MM.1S (cell line): ENCODE results near the gene UBE2E2.

Experiments
- DNase-seq: peaks from one replicate; pipeline ENCODE4 v3.0.0-alpha.2; 2015
- H2AFZ ChIP-seq: fragments of 300-600 bp; sonication (generic); 2 replicates; pipeline ENCODE4 v1.6.0; 2016; ENCODE audit warnings: antibody characterized with exemption, low read length
- H3F3A ChIP-seq: fragments of 300-600 bp; sonication (generic); 2 replicates; pipeline ENCODE4 v1.6.1; 2016; ENCODE audit warnings: mild to moderate bottlenecking, antibody characterized with exemption, low read length, moderate library complexity, mixed read lengths; ENCODE audit not compliant: insufficient read depth
- H3K27ac ChIP-seq: fragments of 300-600 bp; sonication (generic); 2 replicates; pipeline ENCODE4 v1.5.1; 2016; ENCODE audit warnings: mild to moderate bottlenecking, low read length
- H3K27me3 ChIP-seq: fragments of 300-600 bp; sonication (generic); replicated peaks from 2 replicates; pipeline ENCODE4 v1.6.0; 2016; ENCODE audit warnings: low read length; ENCODE audit not compliant: insufficient read depth
- H3K36me3 ChIP-seq: fragments of 300-600 bp; sonication (generic); replicated peaks from 2 replicates; pipeline ENCODE4 v1.6.1; 2016; ENCODE audit warnings: mild to moderate bottlenecking, low read length, mixed read lengths; ENCODE audit not compliant: insufficient read depth
- H3K4me1 ChIP-seq: fragments of 300-600 bp; sonication (generic); 2 replicates; pipeline ENCODE4 v1.6.1; 2016; ENCODE audit warnings: low read length, mixed read lengths
- H3K4me2 ChIP-seq: fragments of 300-600 bp; sonication (generic); 2 replicates; pipeline ENCODE4 v1.6.0; 2016; ENCODE audit warnings: low read depth, low read length
- H3K4me3 ChIP-seq: fragments of 300-600 bp; sonication (generic); 2 replicates; pipeline ENCODE4 v1.5.1; 2016; ENCODE audit warnings: low read length, mixed read lengths
- H3K79me2 ChIP-seq: fragments of 300-600 bp; sonication (generic); 2 replicates; pipeline ENCODE4 v1.6.1; 2016; ENCODE audit warnings: mixed run types, low read length, mixed read lengths
- H3K9ac ChIP-seq: fragments of 300-600 bp; sonication (generic); 2 replicates; pipeline ENCODE4 v1.6.1; 2016; ENCODE audit warnings: low read length, mixed read lengths
- H3K9me2 ChIP-seq: fragments of 300-600 bp; sonication (generic); replicated peaks from 2 replicates; pipeline ENCODE4 v1.6.1; 2016; ENCODE audit warnings: mild to moderate bottlenecking, low read length, mixed read lengths; ENCODE audit not compliant: insufficient read depth
- H3K9me3 ChIP-seq: fragments of 300-600 bp; sonication (generic); replicated peaks from 2 replicates; pipeline ENCODE4 v1.6.1; 2016; ENCODE audit warnings: mild to moderate bottlenecking, low read length, mixed read lengths; ENCODE audit not compliant: insufficient read depth
- H4K20me1 ChIP-seq: fragments of 300-600 bp; sonication (generic); 2 replicates; pipeline ENCODE4 v1.6.1; 2016; ENCODE audit warnings: mild to moderate bottlenecking, low read length, moderate library complexity, mixed read lengths; ENCODE audit not compliant: insufficient read depth
- EZH2 ChIP-seq: fragments of 300-600 bp; sonication (generic); optimal IDR thresholded peaks from 2 replicates; pipeline ENCODE3; 2017; ENCODE audit warnings: low read depth, mild to moderate bottlenecking, antibody characterized with exemption, low read length, mixed read lengths
- EZH2phosphoT487 ChIP-seq: fragments of 300-600 bp; sonication (generic); IDR thresholded peaks from 2 replicates; pipeline ENCODE4 v1.6.1; 2018; ENCODE audit warnings: antibody characterized with exemption, low read length
- TF ChIP-seq, protein P1 (sequence below): fragments of 300-600 bp; sonication (generic); IDR thresholded peaks from 2 replicates; pipeline ENCODE4 v1.5.1; 2016; ENCODE audit warnings: antibody characterized with exemption, low read length, mixed read lengths

UBE2E2 gene

DNA sequence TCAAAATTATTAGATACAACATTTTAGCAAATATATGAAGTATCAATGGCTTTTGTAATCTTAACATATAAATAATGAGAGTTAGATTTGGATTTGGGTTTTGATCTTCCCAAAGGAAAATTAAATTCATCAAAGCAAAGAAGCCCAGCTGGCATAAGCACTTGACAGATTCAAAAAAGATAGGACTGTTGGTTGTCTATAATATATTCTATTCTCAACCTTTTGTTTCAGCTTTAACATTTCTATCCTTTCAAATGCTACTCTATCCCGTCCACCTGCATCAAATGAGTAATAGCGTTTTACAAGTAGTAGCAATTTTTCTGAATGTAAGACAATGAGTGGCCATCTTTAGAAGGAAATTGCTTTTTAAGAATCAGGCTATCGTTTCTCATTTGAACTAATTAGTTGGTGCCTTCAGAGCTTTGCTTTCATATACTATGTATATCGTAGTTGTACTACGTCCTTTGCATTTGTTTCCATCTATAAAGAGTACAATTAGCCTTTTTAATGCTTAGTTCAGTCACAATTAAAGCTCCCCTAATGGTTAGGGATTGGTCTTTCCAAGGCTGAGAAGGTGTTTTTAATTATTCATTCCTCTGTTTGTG is 278.0 kb downstream of the UBE2E2 start:
- Histone ChIP-seq H3K27me3 (no peaks in the 10 kb centered on the region), H4K20me1 (no peaks in the 10 kb centered on the region), H3K9me2 (no peaks in the 10 kb centered on the region), H2AFZ (no peak overlapping the region), H3K79me2 (no peaks in the 10 kb centered on the region; the same call in 1 of the 2 replicates), H3K4me2 (no peak overlapping the region), H3F3A (no peaks in the 10 kb centered on the region), H3K36me3 (no peaks in the 10 kb centered on the region), H3K4me3 (no peak overlapping the region), H3K27ac (no peak overlapping the region), H3K9me3 (no peaks in the 10 kb centered on the region), H3K4me1 (no peaks in the 10 kb centered on the region), H3K9ac (no peak overlapping the region)
- no peak for DNase-seq
- TF ChIP-seq, protein P1, sequence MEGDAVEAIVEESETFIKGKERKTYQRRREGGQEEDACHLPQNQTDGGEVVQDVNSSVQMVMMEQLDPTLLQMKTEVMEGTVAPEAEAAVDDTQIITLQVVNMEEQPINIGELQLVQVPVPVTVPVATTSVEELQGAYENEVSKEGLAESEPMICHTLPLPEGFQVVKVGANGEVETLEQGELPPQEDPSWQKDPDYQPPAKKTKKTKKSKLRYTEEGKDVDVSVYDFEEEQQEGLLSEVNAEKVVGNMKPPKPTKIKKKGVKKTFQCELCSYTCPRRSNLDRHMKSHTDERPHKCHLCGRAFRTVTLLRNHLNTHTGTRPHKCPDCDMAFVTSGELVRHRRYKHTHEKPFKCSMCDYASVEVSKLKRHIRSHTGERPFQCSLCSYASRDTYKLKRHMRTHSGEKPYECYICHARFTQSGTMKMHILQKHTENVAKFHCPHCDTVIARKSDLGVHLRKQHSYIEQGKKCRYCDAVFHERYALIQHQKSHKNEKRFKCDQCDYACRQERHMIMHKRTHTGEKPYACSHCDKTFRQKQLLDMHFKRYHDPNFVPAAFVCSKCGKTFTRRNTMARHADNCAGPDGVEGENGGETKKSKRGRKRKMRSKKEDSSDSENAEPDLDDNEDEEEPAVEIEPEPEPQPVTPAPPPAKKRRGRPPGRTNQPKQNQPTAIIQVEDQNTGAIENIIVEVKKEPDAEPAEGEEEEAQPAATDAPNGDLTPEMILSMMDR, result no peak
- TF ChIP-seq EZH2phosphoT487 (no peak), EZH2 (no peak)

DNA sequence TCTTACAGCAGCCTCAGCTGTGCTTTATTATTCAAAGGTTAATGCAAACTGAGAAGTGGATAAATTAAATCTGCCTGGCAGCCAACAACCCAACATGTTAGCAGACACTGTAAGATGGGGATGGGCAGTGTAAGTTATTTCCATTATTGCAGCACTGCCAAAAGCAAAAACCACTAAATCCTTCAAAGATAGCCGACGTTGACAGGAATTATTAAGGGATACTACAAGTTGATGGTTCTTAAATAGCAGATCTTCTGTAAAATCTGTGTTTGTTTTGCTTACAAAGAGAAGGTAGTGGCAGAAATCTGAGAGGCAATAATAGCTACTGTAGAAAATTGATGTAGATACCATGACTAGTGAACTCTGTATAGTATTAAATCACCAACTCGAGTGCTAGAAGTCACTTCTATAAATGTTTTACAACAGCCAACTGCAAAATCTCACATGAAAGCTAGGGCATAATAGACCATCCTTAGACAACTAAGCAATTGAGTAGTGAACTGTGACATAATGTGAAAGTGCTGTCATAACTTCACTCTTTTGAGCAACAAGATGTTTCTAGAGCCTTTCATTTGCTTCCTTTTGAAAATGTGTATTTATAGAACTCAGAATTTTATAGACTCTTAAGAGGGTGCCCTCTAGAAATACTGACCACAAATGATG is 278.6 kb downstream of the UBE2E2 start:
- H2AFZ ChIP-seq, result no peak overlapping the region
- no peak for DNase-seq
- TF ChIP-seq EZH2 (no peak), EZH2phosphoT487 (no peak)
- TF ChIP-seq, protein P1, result no peak
- no peaks in the 10 kb centered on the region for H3K36me3 ChIP-seq
- no peak overlapping the region for H3K4me3 ChIP-seq
- H3K27ac ChIP-seq, result no peak overlapping the region
- no peaks in the 10 kb centered on the region for H4K20me1 ChIP-seq
- H3K9me3 ChIP-seq, result no peaks in the 10 kb centered on the region
- H3K79me2 ChIP-seq, result peaks cover 2% of the 10 kb centered on the region; the same call in 1 of the 2 replicates
- no peak overlapping the region for H3K9ac ChIP-seq
- H3K4me2 ChIP-seq, result no peak overlapping the region
- H3K27me3 ChIP-seq, result no peaks in the 10 kb centered on the region
- H3K4me1 ChIP-seq, result no peaks in the 10 kb centered on the region
- no peaks in the 10 kb centered on the region for H3K9me2 ChIP-seq
- H3F3A ChIP-seq, result no peaks in the 10 kb centered on the region

DNA sequence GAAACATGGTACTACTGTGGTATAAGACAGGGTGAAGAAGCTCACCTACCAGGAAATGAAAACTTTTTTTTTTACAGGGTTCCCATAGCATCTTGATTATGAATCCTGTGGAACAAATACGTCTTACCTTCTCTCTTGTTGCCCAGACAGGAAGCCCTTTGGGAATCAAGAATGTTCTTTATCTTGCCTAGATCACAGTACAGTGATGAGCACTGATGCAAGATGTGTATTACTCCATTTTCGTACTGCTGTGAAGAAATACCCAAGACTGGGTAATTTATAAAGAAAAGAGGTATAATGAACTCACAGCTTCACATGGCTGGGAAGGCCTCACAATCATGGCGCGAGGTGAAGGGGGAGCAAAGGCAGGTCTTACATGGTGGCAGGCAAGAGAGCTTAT is 281.3 kb downstream of the UBE2E2 start:
- peaks cover 5% of the 10 kb centered on the region; the same call in 1 of the 2 replicates for H3K79me2 ChIP-seq
- no peaks in the 10 kb centered on the region for H3K27me3 ChIP-seq
- H3K4me3 ChIP-seq, result no peak overlapping the region
- no peaks in the 10 kb centered on the region for H3K36me3 ChIP-seq
- no peaks in the 10 kb centered on the region for H3K4me1 ChIP-seq
- no peak overlapping the region for H3K27ac ChIP-seq
- no peaks in the 10 kb centered on the region for H3K9me3 ChIP-seq
- H3K4me2 ChIP-seq, result no peak overlapping the region
- no peaks in the 10 kb centered on the region for H3K9me2 ChIP-seq
- no peak overlapping the region for H2AFZ ChIP-seq
- no peaks in the 10 kb centered on the region for H4K20me1 ChIP-seq
- H3F3A ChIP-seq, result no peaks in the 10 kb centered on the region
- no peak overlapping the region for H3K9ac ChIP-seq
- TF ChIP-seq, protein P1, result no peak
- no peak for TF ChIP-seq EZH2
- DNase-seq, result no peak
